HepG2 (cell line): Measurements from ENCODE around the gene FABP1. TPM values are rescaled to one million over a fixed set of nuclear protein-coding genes. Genes with fewer than 3 reads are reported as not detected.

Experiments used
- GFI1 ChIP-seq: sonication (generic); formaldehyde crosslinking; IDR thresholded peaks from 2 replicates; pipeline ENCODE4 v1.5.0; 2020; ENCODE audit warnings: missing genetic modification reagents, mild to moderate bottlenecking, borderline replicate concordance
- HMGA1 ChIP-seq: sonication (generic); formaldehyde crosslinking; conservative IDR thresholded peaks from 2 replicates; pipeline ENCODE4 v1.4.0; 2020; ENCODE audit warnings: missing genetic modification reagents
- TCF7L2 ChIP-seq: IDR thresholded peaks from 2 replicates; pipeline ENCODE4 v1.6.1; 2011; ENCODE audit warnings: mild to moderate bottlenecking, low read depth, low read length, moderate library complexity
- TMF1 ChIP-seq: sonication (generic); formaldehyde crosslinking; IDR thresholded peaks from 2 replicates; pipeline ENCODE4 v1.8.1; 2022; ENCODE audit warnings: low read depth, missing genetic modification reagents
- ZEB1 ChIP-seq: IDR thresholded peaks from 2 replicates; pipeline ENCODE4 v1.6.1; 2012; ENCODE audit warnings: mild to moderate bottlenecking, low read depth, inconsistent platforms; ENCODE audit not compliant: insufficient replicate concordance
- ZNF138 ChIP-seq: sonication (generic); formaldehyde crosslinking; IDR thresholded peaks from 2 replicates; pipeline ENCODE4 v1.5.0; 2020; ENCODE audit warnings: mild to moderate bottlenecking, low read depth, missing genetic modification reagents
- ZNF282 ChIP-seq: fragments of 450-650 bp; IDR thresholded peaks from 2 replicates; pipeline ENCODE4 v1.6.1; 2018; ENCODE audit not compliant: partially characterized antibody
- ZNF317 ChIP-seq: sonication (generic); formaldehyde crosslinking; IDR thresholded peaks from 2 replicates; pipeline ENCODE4 v1.5.0; 2020; ENCODE audit warnings: mild to moderate bottlenecking, missing genetic modification reagents
- ZNF430 ChIP-seq: sonication (generic); formaldehyde crosslinking; IDR thresholded peaks from 2 replicates; pipeline ENCODE4 v1.9.0; 2021; ENCODE audit warnings: mild to moderate bottlenecking, missing genetic modification reagents
- ZNF616 ChIP-seq: sonication (generic); formaldehyde crosslinking; IDR thresholded peaks from 2 replicates; pipeline ENCODE4 v1.5.0; 2020; ENCODE audit warnings: low read depth, mild to moderate bottlenecking, missing genetic modification reagents
- polyA plus RNA-seq, 8 experiments: library from polyadenylated mRNA; depleted of rRNA in 3 of 8; stranded (reverse) in 7 of 8; unstranded in 1 of 8; fragments of >200 nt; fragmentation: Illumina TruSeq in 4 of 8; extraction: Trizol in 4 of 8; gene quantifications; 2 replicates each; pipeline versions ENCODE4 v1.2.1 to v1.2.3, GENCODE V29; 2011 to 2016; ENCODE audit warnings: low read depth in 4 of 8, missing spikeins in 1 of 8, mixed read lengths in 1 of 8; ENCODE audit not compliant: insufficient read depth in 1 of 8
- total RNA-seq, 5 experiments: library from RNA; depleted of rRNA; stranded (reverse); fragments of >200 nt; fragmentation: Illumina TruSeq; extraction: Trizol; gene quantifications; 2 replicates each; pipeline ENCODE4 v1.2.3, GENCODE V29; 2016; ENCODE audit warnings: low read depth in 1 of 5
- TF ChIP-seq, protein P1 (sequence below): sonication (generic); formaldehyde crosslinking; IDR thresholded peaks from 2 replicates; pipeline ENCODE4 v1.4.0; 2020; ENCODE audit warnings: missing genetic modification reagents, borderline replicate concordance
- TF ChIP-seq, protein P2 (sequence below): IDR thresholded peaks from 2 replicates; pipeline ENCODE4 v1.6.1; 2016; ENCODE audit warnings: low read depth, borderline replicate concordance
- TF ChIP-seq, protein P3 (sequence below): sonication (generic); formaldehyde crosslinking; IDR thresholded peaks from 2 replicates; pipeline ENCODE4 v1.4.0; 2020; ENCODE audit warnings: missing genetic modification reagents
- TF ChIP-seq, protein P4 (sequence below): sonication (generic); formaldehyde crosslinking; IDR thresholded peaks from 2 replicates; pipeline ENCODE4 v1.5.0; 2020; ENCODE audit warnings: mild to moderate bottlenecking, missing genetic modification reagents, borderline replicate concordance
- TF ChIP-seq, protein P5 (sequence below): sonication (generic); formaldehyde crosslinking; IDR thresholded peaks from 2 replicates; pipeline ENCODE4 v1.5.0; 2020; ENCODE audit warnings: missing genetic modification reagents
- TF ChIP-seq, protein P6 (sequence below): sonication (generic); formaldehyde crosslinking; IDR thresholded peaks from 2 replicates; pipeline ENCODE4 v1.8.1; 2022; ENCODE audit warnings: mild to moderate bottlenecking, missing genetic modification reagents

The FABP1 gene
- total and polyA plus RNA-seq, 2 of the 13 experiments (the other 11 are each of a cell fraction or from before 2014, with no cell fraction given): 644 to 1,608 TPM

DNA sequence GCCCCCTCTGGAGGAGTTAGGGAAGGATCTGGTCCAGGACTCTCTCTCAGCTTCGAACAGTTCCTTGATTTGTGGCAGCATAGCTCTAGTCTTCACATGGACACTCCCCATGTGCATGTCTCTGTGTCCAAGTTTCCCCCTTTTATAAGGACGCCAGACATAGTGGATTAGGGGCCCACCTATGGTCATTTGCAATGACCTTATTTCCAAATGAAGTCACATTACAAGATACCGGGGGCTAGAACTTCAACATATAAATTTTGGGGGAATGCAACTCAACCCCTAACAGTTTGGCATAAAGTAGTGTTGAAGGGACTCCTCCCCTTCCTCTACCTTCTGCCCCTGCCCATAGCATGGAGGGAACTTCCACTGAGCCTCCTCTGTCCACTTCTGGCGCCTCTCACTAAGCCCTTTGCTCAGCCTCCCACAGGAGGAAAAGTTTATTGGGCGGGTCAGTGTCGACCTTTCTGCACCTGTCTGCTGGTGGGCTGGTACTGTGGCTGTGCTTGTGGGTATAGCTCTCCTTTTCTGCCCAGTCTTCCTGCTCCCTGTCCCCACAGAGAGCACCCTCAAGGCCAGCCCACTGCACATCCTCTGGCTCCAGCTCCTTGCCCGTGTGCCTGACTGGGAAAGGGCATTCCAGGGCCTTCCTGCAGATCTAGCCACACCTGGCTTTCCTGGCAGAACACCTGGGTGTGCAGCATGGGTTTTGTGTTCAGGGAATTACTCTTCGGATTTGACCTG, 5.5 kb downstream of the FABP1 start (continued):
- TF ChIP-seq, protein P1, sequence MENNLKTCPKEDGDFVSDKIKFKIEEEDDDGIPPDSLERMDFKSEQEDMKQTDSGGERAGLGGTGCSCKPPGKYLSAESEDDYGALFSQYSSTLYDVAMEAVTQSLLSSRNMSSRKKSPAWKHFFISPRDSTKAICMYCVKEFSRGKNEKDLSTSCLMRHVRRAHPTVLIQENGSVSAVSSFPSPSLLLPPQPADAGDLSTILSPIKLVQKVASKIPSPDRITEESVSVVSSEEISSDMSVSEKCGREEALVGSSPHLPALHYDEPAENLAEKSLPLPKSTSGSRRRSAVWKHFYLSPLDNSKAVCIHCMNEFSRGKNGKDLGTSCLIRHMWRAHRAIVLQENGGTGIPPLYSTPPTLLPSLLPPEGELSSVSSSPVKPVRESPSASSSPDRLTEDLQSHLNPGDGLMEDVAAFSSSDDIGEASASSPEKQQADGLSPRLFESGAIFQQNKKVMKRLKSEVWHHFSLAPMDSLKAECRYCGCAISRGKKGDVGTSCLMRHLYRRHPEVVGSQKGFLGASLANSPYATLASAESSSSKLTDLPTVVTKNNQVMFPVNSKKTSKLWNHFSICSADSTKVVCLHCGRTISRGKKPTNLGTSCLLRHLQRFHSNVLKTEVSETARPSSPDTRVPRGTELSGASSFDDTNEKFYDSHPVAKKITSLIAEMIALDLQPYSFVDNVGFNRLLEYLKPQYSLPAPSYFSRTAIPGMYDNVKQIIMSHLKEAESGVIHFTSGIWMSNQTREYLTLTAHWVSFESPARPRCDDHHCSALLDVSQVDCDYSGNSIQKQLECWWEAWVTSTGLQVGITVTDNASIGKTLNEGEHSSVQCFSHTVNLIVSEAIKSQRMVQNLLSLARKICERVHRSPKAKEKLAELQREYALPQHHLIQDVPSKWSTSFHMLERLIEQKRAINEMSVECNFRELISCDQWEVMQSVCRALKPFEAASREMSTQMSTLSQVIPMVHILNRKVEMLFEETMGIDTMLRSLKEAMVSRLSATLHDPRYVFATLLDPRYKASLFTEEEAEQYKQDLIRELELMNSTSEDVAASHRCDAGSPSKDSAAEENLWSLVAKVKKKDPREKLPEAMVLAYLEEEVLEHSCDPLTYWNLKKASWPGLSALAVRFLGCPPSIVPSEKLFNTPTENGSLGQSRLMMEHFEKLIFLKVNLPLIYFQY (CRISPR knock-in tag): peak; percentile 44; the same call in 1 of the 2 replicates
- TF ChIP-seq TMF1 (CRISPR knock-in tag) (peak; percentile 79; the same call in 1 of the 2 replicates), HMGA1 (no peak), ZNF282 (no peak), TCF7L2 (no peak), ZNF430 (CRISPR knock-in tag) (no peak), GFI1 (CRISPR knock-in tag) (peak; percentile 40; the same call in 1 of the 2 replicates), ZNF317 (CRISPR knock-in tag) (no peak), ZEB1 (peak; percentile 83), ZNF138 (CRISPR knock-in tag) (no peak), ZNF616 (CRISPR knock-in tag) (no peak)
- TF ChIP-seq, protein P2, sequence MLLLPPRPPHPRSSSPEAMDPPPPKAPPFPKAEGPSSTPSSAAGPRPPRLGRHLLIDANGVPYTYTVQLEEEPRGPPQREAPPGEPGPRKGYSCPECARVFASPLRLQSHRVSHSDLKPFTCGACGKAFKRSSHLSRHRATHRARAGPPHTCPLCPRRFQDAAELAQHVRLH (CRISPR knock-in tag): peak; percentile 32; the same call in 1 of the 2 replicates
- TF ChIP-seq, protein P3, sequence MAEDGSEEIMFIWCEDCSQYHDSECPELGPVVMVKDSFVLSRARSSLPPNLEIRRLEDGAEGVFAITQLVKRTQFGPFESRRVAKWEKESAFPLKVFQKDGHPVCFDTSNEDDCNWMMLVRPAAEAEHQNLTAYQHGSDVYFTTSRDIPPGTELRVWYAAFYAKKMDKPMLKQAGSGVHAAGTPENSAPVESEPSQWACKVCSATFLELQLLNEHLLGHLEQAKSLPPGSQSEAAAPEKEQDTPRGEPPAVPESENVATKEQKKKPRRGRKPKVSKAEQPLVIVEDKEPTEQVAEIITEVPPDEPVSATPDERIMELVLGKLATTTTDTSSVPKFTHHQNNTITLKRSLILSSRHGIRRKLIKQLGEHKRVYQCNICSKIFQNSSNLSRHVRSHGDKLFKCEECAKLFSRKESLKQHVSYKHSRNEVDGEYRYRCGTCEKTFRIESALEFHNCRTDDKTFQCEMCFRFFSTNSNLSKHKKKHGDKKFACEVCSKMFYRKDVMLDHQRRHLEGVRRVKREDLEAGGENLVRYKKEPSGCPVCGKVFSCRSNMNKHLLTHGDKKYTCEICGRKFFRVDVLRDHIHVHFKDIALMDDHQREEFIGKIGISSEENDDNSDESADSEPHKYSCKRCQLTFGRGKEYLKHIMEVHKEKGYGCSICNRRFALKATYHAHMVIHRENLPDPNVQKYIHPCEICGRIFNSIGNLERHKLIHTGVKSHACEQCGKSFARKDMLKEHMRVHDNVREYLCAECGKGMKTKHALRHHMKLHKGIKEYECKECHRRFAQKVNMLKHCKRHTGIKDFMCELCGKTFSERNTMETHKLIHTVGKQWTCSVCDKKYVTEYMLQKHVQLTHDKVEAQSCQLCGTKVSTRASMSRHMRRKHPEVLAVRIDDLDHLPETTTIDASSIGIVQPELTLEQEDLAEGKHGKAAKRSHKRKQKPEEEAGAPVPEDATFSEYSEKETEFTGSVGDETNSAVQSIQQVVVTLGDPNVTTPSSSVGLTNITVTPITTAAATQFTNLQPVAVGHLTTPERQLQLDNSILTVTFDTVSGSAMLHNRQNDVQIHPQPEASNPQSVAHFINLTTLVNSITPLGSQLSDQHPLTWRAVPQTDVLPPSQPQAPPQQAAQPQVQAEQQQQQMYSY (CRISPR knock-in tag): 0 out of 2 replicates have a peak, but pooled peaks have one; percentile 49
- TF ChIP-seq, protein P4, sequence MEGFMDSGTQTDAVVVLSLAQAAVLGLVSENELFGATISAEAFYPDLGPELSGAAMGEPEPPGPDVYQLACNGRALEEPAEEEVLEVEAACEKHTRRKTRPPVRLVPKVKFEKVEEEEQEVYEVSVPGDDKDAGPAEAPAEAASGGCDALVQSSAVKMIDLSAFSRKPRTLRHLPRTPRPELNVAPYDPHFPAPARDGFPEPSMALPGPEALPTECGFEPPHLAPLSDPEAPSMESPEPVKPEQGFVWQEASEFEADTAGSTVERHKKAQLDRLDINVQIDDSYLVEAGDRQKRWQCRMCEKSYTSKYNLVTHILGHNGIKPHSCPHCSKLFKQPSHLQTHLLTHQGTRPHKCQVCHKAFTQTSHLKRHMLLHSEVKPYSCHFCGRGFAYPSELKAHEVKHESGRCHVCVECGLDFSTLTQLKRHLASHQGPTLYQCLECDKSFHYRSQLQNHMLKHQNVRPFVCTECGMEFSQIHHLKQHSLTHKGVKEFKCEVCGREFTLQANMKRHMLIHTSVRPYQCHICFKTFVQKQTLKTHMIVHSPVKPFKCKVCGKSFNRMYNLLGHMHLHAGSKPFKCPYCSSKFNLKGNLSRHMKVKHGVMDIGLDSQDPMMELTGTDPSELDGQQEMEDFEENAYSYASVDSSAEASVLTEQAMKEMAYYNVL (CRISPR knock-in tag): peak; percentile 38; the same call in 1 of the 2 replicates
- TF ChIP-seq, protein P5, sequence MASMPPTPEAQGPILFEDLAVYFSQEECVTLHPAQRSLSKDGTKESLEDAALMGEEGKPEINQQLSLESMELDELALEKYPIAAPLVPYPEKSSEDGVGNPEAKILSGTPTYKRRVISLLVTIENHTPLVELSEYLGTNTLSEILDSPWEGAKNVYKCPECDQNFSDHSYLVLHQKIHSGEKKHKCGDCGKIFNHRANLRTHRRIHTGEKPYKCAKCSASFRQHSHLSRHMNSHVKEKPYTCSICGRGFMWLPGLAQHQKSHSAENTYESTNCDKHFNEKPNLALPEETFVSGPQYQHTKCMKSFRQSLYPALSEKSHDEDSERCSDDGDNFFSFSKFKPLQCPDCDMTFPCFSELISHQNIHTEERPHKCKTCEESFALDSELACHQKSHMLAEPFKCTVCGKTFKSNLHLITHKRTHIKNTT (CRISPR knock-in tag): no peak
- TF ChIP-seq, protein P6, sequence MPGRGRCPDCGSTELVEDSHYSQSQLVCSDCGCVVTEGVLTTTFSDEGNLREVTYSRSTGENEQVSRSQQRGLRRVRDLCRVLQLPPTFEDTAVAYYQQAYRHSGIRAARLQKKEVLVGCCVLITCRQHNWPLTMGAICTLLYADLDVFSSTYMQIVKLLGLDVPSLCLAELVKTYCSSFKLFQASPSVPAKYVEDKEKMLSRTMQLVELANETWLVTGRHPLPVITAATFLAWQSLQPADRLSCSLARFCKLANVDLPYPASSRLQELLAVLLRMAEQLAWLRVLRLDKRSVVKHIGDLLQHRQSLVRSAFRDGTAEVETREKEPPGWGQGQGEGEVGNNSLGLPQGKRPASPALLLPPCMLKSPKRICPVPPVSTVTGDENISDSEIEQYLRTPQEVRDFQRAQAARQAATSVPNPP (CRISPR knock-in tag): 0 out of 2 replicates have a peak, but pooled peaks have one; percentile 85
